ENCODE results near the gene PWP2. TPM values are rescaled to one million over a fixed set of nuclear protein-coding genes. Genes with fewer than 3 reads are reported as not detected.
"Not testable (repeated sequence)": the region's sequence is repeated elsewhere in the genome, so short reads cannot be mapped to it uniquely, and the experiment has no call there.

PWP2 gene
- total RNA-seq, 1 donor = 7.8 TPM

DNA sequence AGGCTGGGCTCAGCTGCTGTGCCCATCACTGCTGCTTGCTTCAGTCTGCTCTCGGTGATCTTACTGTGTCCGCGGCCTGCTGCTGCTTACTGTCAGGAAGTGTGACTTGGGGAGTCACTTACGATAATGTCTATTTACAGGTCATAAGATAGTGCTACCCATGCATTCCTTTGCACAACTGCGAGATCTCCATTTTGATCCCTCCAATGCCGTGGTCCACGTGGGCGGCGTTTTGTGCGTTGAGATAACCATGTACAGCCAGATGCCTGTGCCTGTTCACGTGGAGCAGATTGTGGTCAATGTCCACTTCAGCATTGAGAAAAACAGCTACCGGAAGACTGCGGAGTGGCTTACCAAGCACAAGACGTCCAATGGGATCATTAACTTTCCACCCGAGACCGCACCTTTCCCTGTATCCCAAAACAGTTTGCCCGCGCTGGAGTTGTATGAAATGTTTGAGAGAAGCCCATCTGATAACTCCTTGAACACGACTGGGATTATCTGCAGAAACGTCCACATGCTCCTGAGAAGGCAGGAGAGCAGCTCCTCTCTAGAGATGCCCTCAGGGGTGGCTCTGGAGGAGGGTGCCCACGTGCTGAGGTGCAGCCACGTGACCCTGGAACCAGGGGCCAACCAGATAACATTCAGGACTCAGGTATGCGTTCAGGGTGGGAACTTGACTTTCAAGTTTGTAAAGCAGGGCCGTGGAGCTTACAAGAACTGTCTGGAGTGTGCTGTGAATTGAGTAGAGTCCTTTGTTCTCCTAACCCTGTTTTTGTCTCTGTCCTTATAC, 24.4 kb upstream of the PWP2 start:
- no peak for DNase-seq (ENCODE audit: low read depth in 2 of 3, low spot score in 2 of 3)

DNA sequence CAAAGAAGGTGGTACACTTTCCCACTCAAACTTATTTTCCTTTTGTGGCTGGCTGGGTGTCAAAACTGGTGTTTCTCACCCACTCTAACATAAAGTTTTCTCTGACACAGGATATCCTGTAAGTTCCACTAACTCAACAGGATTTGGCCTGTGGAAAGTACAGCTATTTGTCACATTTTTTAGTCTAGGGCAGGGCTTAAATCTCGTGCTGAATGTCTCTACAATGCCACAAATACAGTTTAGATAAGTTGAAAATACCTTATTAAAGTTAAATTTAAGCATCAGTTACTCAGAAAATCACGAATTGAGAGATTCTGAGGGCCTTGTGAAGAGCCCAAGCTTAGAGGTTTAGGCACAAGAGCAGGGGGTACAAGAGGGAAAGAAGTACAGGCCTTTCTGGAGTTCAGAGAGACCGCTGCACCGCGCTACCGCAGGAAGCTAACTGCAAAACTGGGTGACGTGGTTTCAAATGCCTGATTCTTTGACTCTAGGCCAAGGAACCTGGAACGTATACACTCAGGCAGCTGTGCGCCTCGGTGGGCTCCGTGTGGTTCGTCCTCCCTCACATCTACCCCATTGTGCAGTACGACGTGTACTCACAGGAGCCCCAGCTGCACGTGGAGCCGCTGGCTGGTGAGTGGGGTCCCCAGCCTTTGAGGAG, 23.4 kb upstream of the PWP2 start:
- peak in 2 of 3 donors; percentile 44 to 71 for DNase-seq (ENCODE audit: low read depth in 2 of 3, low spot score in 2 of 3)

DNA sequence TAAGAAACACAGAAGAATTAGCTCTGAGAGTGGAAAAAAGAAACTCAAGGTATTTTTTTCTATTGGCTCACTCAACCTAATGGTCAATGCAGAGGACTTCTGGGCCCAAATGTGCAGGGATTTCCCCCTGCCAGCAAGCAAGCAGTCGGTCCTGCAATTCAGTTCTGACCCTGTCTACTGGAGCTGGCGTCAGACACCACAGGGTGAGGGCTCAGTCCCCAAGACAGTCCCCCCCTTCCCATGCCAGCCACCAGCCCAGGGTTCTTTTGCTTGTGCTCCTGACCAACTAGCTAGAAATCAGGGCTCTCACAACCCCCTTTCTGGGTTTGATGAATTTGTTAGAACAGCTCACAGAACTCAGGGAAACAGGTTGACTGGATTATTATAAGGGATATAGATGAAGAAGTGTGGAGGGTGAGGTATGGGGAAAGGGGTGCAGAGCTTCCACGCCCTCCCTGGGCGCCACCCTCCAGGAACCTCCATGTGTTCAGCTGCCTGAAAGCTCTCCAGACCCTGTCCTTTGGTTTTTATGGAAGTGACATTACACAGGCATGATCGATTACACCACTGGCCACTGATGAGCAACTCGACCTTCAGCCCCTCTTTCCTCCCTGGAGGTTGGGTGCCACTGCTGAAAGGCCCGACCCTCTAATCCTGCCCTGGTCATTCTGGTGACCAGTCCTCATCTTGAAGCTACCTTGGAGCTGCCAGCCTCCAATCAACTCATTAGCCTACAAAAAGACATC, 22.5 kb upstream of the PWP2 start:
- DNase-seq (ENCODE audit: low read depth in 2 of 3, low spot score in 2 of 3) = no peak

DNA sequence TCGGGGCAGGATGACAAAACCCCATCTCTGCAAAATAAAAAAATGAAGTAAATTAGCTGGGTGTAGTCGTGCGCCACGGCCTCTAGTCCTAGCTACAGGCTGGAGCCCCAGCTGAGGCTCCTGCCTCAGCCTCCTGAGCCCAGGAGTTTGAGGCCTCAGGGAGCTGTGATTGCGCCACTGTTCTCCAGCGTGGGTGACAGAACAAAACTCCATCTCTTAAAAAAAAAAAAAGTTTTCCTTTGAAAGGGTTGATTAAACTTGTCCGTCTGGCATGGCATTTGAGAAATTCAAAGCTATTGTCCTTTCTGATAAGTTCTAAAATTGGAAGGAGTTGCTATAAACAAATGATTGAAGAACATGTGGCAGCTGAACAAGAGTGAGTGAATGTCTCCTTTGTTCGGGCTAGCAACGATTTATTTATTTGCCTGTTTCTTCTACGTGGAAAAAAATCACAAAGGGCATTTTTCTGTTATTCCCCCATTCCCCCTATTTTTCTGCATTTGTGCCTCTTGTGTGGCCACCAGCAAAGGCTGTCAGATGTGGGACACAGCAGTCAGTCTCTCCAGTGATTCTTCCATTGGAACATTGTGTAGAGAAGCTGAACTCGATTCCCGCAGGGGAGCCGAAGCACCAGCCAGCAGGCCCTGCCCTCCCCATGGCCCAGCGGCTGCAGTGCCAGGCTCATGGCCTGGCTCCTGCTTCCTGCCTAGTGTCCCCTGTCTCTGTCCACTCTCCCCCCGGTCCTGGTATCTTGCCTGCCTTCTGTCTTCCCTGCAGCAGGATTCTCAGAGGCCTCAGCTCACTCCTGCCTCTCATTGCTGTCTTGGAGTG, 21.5 kb upstream of the PWP2 start:
- DNase-seq (ENCODE audit: low read depth in 2 of 3, low spot score in 2 of 3) = no peak

DNA sequence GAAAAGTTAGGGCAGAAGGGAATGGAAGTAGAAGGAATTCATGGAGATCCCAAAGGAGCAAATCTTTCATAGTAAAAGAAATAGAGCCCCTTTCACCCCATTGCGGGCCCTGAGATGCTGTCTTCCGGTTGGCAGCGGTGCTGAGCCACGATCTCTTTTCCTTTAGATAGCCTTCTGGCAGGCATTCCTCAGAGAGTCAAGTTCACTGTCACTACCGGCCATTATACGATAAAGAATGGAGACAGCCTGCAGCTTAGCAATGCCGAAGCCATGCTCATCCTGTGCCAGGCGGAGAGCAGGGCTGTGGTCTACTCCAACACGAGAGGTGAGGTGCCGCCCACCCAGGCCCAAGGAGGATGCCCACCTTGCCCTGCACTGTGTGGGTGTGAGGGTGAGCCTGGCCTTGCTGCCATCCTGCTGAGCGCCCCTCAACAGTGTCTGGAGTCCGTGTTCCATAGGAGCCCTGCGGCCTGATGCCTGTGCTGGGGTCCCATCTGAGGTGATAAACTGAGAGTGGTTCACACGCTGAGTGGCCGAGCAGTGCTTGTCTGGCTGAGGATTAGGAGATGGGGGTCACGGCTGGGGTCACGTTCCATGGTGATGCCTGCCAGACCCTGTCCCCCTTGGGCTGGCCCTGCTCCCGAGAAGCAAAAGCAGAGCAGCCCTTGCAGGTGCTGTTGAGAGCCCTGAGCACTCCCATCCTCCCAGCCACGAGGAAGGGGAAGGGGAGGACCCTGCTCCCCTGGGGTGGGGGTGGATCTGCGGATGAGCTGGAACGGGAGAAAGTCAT, 20.4 kb upstream of the PWP2 start:
- DNase-seq (ENCODE audit: low read depth in 2 of 3, low spot score in 2 of 3) = no peak

DNA sequence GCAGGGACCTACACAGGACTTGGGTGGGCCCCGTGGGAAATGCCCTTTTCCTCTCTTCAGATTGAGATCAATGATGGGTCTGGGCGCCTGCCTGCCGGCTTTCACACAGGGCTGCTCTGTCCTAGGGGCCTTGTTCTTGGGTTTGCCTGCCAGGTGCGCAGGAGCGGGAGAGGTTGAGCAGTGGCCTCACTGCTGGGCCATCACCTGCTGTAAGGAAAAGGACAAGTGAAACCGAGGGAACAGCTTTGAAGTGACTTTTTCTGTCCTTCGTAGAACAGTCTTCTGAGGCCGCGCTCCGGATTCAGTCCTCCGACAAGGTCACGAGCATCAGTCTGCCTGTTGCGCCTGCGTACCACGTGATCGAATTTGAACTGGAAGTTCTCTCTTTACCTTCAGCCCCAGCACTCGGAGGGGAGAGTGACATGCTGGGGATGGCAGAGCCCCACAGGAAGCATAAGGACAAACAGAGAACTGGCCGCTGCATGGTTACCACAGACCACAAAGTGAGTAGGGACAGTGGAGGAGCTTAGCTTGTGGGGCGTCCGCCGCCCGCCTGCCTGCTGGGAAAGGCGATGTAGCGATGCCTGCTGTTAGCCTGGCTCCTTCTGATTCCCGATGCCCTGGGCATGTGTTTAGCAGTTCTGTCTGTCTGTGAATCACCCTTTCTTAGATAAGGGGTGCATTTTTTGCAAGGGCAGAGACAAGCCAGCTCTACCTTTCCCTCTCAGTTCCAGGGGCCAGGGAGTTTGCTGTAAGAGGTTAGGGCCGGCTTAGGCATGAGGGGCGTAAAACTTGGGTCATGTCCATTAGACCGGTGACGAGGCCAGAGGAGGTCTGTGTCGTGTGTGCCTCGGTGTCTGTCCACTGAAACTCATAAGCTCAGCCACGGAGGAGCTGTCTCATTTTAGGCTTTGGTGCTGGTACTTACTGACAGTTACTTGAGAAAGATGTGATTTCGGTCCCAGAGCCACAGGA, 19.5 kb upstream of the PWP2 start:
- peak in 2 of 3 donors; percentile 81 to 94 for DNase-seq (ENCODE audit: low read depth in 2 of 3, low spot score in 2 of 3)

DNA sequence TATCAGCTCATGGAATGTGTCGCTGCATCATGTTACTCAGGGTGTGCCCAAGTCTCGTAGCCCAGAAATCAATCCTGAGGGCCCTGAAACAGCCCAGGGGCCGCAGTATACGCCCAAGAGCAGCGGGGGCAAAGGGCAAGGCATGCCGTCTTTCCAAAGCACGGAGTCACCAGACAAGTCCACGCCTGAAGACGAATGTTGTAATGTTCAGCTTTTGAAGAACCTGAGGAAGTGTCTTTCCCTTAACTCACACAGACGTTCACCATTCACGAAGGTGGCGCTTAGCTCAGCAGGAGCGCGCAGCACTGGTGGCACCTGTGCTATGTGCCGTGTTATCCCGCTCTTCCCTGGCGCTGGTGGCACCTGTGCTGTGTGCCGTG, 18.8 kb upstream of the PWP2 start:
- DNase-seq (ENCODE audit: low read depth in 2 of 3, low spot score in 2 of 3) = no peak

DNA sequence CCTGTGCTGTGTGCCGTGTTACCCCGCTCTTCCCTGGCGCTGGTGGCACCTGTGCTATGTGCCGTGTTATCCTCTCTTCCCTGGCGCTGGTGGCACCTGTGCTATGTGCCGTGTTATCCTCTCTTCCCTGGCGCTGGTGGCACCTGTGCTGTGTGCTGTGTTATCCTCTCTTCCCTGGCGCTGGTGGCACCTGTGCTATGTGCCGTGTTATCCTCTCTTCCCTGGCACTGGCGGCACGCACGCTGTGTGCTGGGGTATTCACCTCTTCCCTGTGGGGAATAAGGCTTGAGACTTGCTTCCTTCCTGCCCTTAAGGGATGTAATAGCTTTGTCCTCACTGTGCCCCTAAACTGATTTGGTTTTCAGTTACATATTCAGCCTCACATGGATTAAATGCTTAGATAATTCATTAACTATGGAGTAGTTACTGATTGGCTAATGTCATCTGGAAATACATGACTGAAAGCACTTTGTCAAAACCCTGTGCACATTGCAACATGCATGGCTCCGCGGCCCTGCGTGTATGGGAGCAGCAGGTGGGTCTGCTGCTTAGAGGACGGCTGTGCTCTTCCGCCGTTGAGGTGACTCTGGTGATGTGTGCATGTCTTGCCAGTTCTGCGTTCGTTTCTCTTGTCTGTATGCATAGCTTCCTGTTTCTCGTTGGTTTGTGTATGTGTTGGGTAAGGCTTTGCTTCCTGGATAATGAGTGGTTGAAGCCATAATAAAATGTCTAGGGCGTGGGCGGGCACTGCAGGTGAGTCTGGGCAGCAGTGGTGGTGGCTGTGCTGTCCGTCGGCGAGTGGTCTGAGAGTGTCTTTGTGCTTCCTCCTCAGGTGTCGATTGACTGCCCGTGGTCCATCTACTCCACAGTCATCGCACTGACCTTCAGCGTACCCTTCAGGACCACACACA, 17.9 kb upstream of the PWP2 start:
- DNase-seq (ENCODE audit: low read depth in 2 of 3, low spot score in 2 of 3) = peak in 2 of 3 donors; percentile 36 to 42

DNA sequence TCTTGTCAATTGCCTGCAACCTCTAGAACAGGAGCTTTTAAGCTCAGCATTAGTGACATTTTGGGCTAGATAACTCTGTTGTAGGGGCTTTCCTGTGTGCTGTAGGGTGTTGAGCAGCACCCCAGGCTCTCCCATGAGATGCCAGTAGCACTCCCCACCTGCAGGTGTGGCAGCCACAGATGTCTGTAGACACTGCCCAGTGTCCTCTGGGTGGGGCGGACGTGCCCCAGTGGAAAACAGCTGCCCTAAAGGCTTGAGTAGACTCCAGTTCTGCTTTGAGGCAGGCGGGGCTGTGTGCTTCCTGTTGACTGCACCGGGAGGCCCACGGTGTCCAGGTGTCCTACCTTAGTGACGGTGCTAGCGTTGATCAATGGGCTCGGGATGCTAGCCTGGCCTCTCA, 16.9 kb upstream of the PWP2 start:
- no peak for DNase-seq (ENCODE audit: low read depth in 2 of 3, low spot score in 2 of 3)

DNA sequence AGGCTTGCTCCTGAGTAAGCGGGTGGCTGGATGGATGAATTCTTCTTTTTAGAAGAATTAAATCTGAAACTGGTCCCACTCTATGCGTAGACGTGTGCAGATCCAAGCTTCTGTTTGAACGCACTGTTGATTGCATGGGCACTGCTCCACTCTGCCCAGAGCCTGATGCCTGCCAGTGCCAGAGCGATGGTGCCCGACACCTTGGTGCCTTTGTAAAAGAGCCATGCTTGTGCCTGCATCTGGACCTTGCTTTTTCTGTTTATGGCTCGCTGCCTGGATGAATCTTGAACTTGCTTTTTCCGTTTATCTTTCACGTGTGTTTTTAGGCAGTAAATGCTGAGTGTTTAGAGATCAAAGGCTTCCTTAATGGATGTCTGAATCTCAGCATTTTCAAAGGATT, 15.0 kb upstream of the PWP2 start:
- no peak for DNase-seq (ENCODE audit: low read depth in 2 of 3, low spot score in 2 of 3)

DNA sequence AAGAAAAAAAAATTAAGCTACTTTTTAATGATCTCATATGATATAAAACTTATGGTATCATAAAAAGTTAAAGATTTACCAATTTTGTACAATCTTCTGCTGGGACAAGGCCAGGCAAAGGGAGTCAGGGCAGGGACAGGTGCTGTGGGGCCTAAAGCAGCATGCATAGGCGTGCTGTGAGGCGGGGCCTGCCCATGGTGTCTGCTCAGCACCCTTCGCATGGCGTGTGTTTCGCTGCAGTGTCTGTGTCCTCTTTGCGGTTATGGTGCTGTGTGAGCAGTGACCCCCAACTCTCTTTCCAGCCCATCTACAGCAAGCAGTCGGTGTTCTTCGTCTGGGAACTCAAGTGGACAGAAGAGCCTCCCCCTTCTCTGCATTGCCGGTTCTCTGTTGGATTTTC, 13.4 kb upstream of the PWP2 start:
- no peak for DNase-seq (ENCODE audit: low read depth in 2 of 3, low spot score in 2 of 3)

DNA sequence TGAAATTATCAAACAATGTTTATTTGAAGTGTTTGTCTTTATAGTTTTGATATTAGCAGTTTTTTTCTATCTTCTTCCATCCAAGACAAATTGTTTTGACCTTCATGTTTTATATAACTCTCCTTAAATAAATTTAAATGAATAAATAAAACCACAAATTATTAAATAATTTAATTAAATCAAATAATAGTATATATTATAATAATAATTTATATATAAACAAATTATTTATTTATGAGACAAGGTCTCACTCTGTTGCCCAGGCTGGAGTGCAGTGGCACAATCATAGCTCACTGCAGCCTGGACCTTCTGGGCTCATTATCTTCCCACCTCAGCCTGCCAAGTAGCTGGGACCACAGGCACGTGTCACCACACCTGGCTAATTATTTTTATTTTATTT, 12.4 kb upstream of the PWP2 start:
- no peak for DNase-seq (ENCODE audit: low read depth in 2 of 3, low spot score in 2 of 3)

DNA sequence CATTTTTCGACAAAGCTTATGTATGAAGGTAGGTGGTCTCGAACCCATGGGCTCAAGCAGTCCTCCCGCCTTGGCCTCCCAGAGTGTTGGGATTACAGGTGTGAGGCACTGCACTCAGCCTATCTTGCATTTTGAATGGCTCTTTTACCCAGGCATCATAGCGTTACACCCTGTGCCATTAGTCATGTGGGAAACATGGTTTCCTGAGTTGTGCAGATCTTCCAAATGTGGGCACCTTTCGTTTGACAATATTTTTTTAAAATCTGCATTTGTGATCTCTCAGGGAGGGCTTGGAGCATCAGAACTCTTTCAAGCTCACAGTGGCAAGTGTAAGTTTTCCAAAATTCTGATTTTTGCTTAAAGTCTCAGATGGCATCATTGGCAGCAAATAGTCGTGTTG, 8.7 kb upstream of the PWP2 start:
- not testable (repeated sequence) for DNase-seq (ENCODE audit: low read depth in 2 of 3, low spot score in 2 of 3)

DNA sequence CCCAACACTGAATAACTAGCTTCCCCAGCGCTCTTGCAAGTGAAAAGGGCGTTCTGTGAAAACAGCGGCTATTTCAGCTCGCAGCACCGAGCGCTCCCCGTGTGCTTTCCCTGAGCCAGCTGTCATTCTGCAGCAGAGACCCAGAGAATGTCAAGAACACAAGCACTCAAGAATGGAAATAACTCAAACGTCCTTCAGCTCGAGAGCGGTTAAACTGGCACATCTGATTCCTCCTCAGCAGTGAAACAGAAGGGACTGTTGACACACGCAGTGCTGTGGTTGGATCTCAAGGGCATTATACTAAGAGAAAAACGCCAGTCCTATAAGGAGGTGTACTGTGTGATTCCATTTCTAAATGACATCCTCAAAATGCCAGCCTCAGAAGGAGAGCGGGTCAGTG, 8.2 kb upstream of the PWP2 start:
- DNase-seq (ENCODE audit: low read depth in 2 of 3, low spot score in 2 of 3) = not testable (repeated sequence)

DNA sequence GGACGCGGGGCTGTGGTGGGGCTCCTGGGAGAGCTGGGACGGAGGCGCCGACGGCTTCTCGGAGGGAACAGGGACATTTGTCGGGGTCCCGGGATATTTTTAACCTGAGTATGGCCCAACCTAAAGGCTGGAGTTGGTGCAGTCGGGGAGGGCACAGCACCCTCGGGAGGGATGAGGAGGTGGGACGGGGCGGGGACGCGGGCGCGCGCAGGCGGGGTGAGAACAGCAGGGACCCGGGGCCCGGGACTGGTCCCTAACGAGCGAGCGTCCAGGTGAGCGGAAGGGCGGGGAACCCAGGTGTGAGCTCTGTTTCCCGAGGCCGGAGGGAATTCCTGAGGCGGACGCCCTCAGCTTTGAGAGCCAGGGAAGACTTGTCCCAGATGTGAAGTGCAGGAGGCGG, 390 bp downstream of the PWP2 start:
- not testable (repeated sequence) for DNase-seq (ENCODE audit: low read depth in 2 of 3, low spot score in 2 of 3)

DNA sequence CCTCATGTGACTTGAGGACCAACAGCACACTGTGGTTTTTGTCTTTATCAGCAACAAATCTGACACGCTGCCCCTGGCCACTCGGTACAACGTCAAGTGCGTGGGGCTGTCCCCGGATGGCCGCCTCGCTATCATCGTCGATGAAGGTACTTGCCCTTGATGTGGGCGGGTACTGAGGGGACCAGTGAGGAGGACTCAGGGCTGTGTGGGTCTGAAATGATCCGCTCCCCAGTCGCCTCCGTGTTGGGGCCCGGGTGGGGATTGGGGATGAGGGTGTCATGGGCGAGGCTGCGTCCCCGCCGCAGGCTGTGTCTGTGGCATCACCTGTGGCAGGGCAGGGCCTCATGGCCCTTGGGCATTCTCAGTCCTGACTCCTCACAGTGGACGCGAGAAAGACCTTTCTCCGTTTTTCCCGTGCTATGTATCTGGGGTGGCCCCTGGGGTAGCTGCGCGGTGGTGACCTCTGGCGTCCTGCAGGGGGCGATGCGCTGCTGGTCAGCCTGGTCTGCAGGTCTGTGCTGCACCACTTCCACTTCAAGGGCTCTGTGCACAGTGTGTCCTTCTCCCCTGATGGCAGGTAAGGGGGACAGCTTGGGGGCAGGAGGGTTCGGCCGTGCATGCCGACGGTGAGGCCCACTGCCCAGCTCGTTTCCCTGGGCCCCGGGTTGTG, 6.6 kb downstream of the PWP2 start:
- DNase-seq (ENCODE audit: low read depth in 2 of 3, low spot score in 2 of 3) = not testable (repeated sequence)

DNA sequence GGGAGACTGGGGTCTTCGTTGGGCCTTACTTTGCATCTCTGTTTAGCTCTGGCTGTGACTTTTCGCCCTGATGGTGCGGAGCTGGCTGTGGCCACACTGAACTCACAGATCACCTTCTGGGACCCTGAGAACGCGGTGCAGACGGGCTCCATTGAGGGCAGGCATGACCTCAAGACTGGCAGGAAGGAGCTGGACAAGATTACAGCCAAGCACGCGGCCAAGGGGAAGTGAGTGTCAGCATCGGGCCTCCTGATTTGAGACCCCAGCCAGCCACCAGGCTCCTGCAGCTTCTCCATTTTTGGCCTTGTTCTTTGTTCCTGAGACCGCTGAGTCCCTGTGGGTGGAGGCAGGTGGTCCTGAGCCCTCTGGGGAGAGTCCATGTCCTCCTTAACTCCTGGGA, 14.9 kb downstream of the PWP2 start:
- not testable (repeated sequence) for DNase-seq (ENCODE audit: low read depth in 2 of 3, low spot score in 2 of 3)

Measured in hematopoietic multipotent progenitor cell (in vitro differentiated cells).